Smooth muscle cell (in vitro differentiated cells): ENCODE data around the gene TRAF5. TPM values are rescaled to one million over a fixed set of nuclear protein-coding genes. Genes with fewer than 3 reads are reported as not detected.

ENCODE experiments used
- DNase-seq: peaks from one replicate; lab custom pipeline; 2025; ENCODE audit not compliant: unreplicated experiment; lab: John Stamatoyannopoulos, UW
- H2AFZ ChIP-seq: fragments of 200-600 bp; sonication (generic); 2 replicates; pipeline ENCODE4 v1.6.0; 2016; ENCODE audit warnings: antibody characterized with exemption, low read depth, mild to moderate bottlenecking
- H3F3A ChIP-seq: fragments of 200-600 bp; sonication (generic); 2 replicates; pipeline ENCODE4 v1.6.0; 2017; ENCODE audit warnings: antibody characterized with exemption, low read depth
- H3K27ac ChIP-seq: fragments of 200-600 bp; sonication (generic); 2 replicates; pipeline ENCODE4 v1.5.1; 2016; ENCODE audit warnings: low read depth, mild to moderate bottlenecking
- H3K27me3 ChIP-seq: fragments of 200-600 bp; sonication (generic); 2 replicates; pipeline ENCODE4 v1.6.1; 2016; ENCODE audit warnings: low read depth, mild to moderate bottlenecking
- H3K36me3 ChIP-seq: fragments of 200-600 bp; sonication (generic); 2 replicates; pipeline ENCODE4 v1.5.1; 2016; ENCODE audit warnings: low read depth
- H3K4me1 ChIP-seq: fragments of 200-600 bp; sonication (generic); 2 replicates; pipeline ENCODE4 v1.5.1; 2016; ENCODE audit warnings: low read depth
- H3K4me2 ChIP-seq: fragments of 200-600 bp; sonication (generic); 2 replicates; pipeline ENCODE4 v1.6.0; 2016; ENCODE audit warnings: mild to moderate bottlenecking
- H3K4me3 ChIP-seq: fragments of 200-600 bp; sonication (generic); 2 replicates; pipeline ENCODE4 v1.5.1; 2016; ENCODE audit warnings: mild to moderate bottlenecking
- H3K79me2 ChIP-seq: fragments of 200-600 bp; sonication (generic); 2 replicates; pipeline ENCODE4 v1.6.0; 2016; ENCODE audit warnings: low read depth, mild to moderate bottlenecking
- H3K9ac ChIP-seq: fragments of 200-600 bp; sonication (generic); 2 replicates; pipeline ENCODE4 v1.6.0; 2016; ENCODE audit warnings: low read depth
- H3K9me3 ChIP-seq: fragments of 200-600 bp; sonication (generic); replicated peaks from 2 replicates; pipeline ENCODE4 v1.5.1; 2016; ENCODE audit warnings: low read depth
- H4K20me1 ChIP-seq: fragments of 200-600 bp; sonication (generic); 2 replicates; pipeline ENCODE4 v1.6.0; 2016; ENCODE audit warnings: low read depth
- WGBS: methylation state at CpG from one replicate; pipeline ENCODE4 v1.1.7; 2016; ENCODE audit warnings: low lambda C conversion rate; 5-methylcytosine and 5-hydroxymethylcytosine counted together
- polyA plus RNA-seq: library from polyadenylated mRNA; unstranded; fragments of >200 nt; fragmentation: Nextera tagmentation; extraction: Ambion mirVana; gene quantifications from 2 replicates; pipeline ENCODE4 v1.2.1, GENCODE V29; 2016
- total RNA-seq: library from RNA; depleted of rRNA; stranded (reverse); fragments of >200 nt; gene quantifications from 2 replicates; pipeline ENCODE4 v1.2.3, GENCODE V29; 2014
- TF ChIP-seq, protein P1 (sequence below): fragments of 200-600 bp; sonication (generic); IDR thresholded peaks from 2 replicates; pipeline ENCODE4 v1.5.1; 2017; ENCODE audit warnings: borderline replicate concordance, mild to moderate bottlenecking, antibody characterized with exemption; ENCODE audit not compliant: insufficient read depth, poor library complexity, severe bottlenecking

Gene TRAF5
- total and polyA plus RNA-seq, 2 experiments from 2014 or later = 6.1 to 15.0 TPM

DNA sequence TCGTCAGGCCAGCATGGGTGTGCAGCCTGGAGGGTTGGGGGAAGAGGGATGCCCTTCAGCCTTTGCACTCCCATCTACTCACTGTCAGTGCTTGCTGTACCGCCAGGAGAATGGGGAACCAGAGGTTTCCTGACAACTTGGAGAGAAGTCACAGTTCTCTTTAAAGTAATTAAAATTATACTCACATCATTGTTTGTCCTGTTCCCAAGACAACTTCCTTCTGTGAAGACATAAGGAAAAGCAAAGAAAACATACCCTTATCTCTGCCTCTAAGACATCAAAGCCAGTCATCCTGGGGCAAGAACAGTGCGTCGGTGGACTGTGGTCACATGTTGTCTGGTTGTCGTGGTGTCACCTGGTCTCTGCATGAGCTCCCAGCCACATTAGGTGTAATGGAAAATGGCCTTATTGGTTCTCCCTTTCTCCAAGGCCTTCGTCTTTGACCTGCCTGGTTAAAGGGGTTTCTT is 17.6 kb downstream of the TRAF5 start:
- H3K27me3 ChIP-seq = no peaks in the 10 kb centered on the region
- no peaks in the 10 kb centered on the region for H3K36me3 ChIP-seq
- WGBS = 71% methylated on average over 6 of the region's 6 CpGs
- TF ChIP-seq, protein P1, sequence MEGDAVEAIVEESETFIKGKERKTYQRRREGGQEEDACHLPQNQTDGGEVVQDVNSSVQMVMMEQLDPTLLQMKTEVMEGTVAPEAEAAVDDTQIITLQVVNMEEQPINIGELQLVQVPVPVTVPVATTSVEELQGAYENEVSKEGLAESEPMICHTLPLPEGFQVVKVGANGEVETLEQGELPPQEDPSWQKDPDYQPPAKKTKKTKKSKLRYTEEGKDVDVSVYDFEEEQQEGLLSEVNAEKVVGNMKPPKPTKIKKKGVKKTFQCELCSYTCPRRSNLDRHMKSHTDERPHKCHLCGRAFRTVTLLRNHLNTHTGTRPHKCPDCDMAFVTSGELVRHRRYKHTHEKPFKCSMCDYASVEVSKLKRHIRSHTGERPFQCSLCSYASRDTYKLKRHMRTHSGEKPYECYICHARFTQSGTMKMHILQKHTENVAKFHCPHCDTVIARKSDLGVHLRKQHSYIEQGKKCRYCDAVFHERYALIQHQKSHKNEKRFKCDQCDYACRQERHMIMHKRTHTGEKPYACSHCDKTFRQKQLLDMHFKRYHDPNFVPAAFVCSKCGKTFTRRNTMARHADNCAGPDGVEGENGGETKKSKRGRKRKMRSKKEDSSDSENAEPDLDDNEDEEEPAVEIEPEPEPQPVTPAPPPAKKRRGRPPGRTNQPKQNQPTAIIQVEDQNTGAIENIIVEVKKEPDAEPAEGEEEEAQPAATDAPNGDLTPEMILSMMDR = no peak
- H3K4me2 ChIP-seq = no peak overlapping the region
- H3K27ac ChIP-seq = peak overlapping the region; percentile 53
- H3K79me2 ChIP-seq = peaks cover 68% of the 10 kb centered on the region
- peaks cover 9% of the 10 kb centered on the region for H3K4me1 ChIP-seq
- H2AFZ ChIP-seq = no peak overlapping the region
- H3F3A ChIP-seq = no peaks in the 10 kb centered on the region
- no peak for DNase-seq
- no peak overlapping the region for H3K4me3 ChIP-seq
- H3K9me3 ChIP-seq = no peaks in the 10 kb centered on the region
- H4K20me1 ChIP-seq = peaks cover 67% of the 10 kb centered on the region
- no peak overlapping the region for H3K9ac ChIP-seq

DNA sequence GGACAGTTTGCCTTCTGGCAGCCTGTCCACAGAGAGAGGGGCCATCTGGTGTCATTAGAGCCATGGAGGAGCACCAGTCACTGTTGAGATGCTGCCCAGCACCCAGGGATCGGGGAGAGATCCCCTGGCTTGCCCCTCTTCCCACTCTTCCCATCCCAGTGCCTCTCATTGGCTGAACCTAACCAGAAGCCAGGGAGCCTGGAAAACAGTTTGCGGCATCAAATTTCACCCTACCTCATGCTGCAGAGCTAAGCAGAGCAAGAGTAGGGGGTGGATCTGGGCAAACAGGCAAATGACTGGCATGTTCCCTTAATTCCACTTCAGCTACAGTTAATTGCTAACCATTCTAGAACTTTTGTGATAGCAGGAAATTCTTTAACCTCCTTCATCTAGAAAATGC is 19.1 kb downstream of the TRAF5 start:
- no peaks in the 10 kb centered on the region for H3K36me3 ChIP-seq
- H3K9ac ChIP-seq = no peak overlapping the region
- H3F3A ChIP-seq = no peaks in the 10 kb centered on the region
- H3K9me3 ChIP-seq = no peaks in the 10 kb centered on the region
- WGBS = 45% methylated on average over 2 of the region's 2 CpGs
- peaks cover 59% of the 10 kb centered on the region for H4K20me1 ChIP-seq
- peaks cover 9% of the 10 kb centered on the region for H3K4me1 ChIP-seq
- H3K27ac ChIP-seq = no peak overlapping the region
- H3K4me2 ChIP-seq = no peak overlapping the region
- H3K79me2 ChIP-seq = peaks cover 59% of the 10 kb centered on the region
- TF ChIP-seq, protein P1 = no peak
- no peak overlapping the region for H3K4me3 ChIP-seq
- no peaks in the 10 kb centered on the region for H3K27me3 ChIP-seq
- H2AFZ ChIP-seq = no peak overlapping the region
- no peak for DNase-seq

DNA sequence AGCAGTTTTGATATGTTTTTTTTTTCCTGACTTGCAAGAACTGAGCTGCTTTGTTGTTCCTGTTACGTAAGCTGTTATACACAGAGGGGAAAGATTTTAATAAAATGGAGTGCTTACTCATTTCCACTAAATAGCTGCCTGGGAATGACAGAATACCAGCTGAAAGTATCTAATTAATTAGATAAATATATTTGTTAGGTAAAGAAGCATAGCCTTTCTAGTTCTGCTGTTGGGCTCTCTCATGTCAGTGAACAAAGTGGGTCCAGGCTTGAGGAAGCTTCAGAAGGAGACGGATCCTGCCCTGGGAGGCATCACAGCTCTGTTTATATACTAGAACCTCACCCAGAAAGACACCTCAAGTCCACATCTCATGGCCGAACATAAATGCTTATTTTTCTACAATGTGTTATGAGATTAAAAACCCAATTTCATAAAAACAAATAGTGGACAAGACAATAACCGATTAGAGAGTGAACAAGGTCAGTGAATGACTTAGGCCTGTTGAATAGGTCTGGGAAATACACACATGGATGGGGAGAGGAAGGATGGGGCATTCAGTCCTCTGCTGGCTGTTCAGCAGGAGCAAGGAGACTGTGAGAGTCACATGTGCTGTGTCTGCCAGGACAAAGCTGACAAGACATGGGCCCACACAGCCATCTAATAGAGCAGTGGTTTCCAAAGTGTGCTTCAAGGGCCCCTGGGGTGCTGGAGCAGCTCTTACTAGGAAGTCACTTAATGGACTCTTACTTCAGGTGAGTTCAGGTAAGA is 20.6 kb downstream of the TRAF5 start:
- TF ChIP-seq, protein P1 = no peak
- Histone ChIP-seq H3K9me3 (no peaks in the 10 kb centered on the region), H3K79me2 (peaks cover 57% of the 10 kb centered on the region), H3K4me2 (no peak overlapping the region), H2AFZ (no peak overlapping the region), H3K36me3 (no peaks in the 10 kb centered on the region), H3F3A (no peaks in the 10 kb centered on the region), H4K20me1 (peaks cover 47% of the 10 kb centered on the region), H3K4me1 (peaks cover 9% of the 10 kb centered on the region), H3K27ac (no peak overlapping the region), H3K27me3 (no peaks in the 10 kb centered on the region), H3K9ac (no peak overlapping the region), H3K4me3 (no peak overlapping the region)
- WGBS = 90% methylated on average over 4 of the region's 4 CpGs
- no peak for DNase-seq

DNA sequence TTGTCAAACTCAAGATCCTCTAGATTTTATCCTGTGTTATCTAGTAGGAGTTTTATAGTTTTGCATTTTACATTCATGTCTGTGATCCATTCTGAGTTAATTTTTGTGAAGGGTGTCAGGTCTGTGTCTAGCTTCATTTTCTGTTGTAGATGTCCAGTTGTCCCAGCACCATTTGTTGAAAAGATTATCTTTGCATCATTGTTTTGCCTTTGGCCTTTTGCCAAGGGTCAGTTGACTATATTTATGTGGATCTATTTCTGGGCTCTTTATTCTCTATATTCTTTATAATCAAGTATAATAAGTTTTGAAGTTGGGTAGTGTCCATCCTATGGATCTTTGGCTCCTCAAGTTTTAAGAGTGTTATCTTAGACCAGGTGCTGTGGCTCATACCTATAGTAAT is 21.9 kb downstream of the TRAF5 start:
- Histone ChIP-seq H4K20me1 (peaks cover 57% of the 10 kb centered on the region), H3K27me3 (no peaks in the 10 kb centered on the region), H3K4me3 (no peak overlapping the region), H3K27ac (no peak overlapping the region), H2AFZ (no peak overlapping the region), H3K36me3 (no peaks in the 10 kb centered on the region), H3K4me2 (no peak overlapping the region), H3K9ac (no peak overlapping the region), H3K79me2 (peaks cover 59% of the 10 kb centered on the region), H3F3A (no peaks in the 10 kb centered on the region), H3K4me1 (peaks cover 9% of the 10 kb centered on the region), H3K9me3 (no peaks in the 10 kb centered on the region)
- TF ChIP-seq, protein P1 = no peak
- no peak for DNase-seq
